ENCODE measurements around the gene SUPT3H. TPM values are rescaled to one million over a fixed set of nuclear protein-coding genes. Genes with fewer than 3 reads are reported as not detected.
"Not testable (repeated sequence)": the region's sequence is repeated elsewhere in the genome, so short reads cannot be mapped to it uniquely, and the experiment has no call there.

SUPT3H gene
- total RNA-seq, 3 donors from 2014 or later: 6.9 to 15.1 (median 13.6) TPM

GRCh38 chr6:45184040-45184439 lies 193.7 kb downstream of the SUPT3H start:
- no peak for TF ChIP-seq CTCF (IDR thresholded peaks at IDR 0.05)
- TF ChIP-seq POLR2AphosphoS5 (IDR thresholded peaks at IDR 0.05): no peak
- no peak for TF ChIP-seq POLR2A (IDR thresholded peaks at IDR 0.05)
- no peaks in the 10 kb centered on the region for H3K36me3 ChIP-seq
- H3K27ac ChIP-seq: no peak overlapping the region
- no peak overlapping the region for H3K4me3 ChIP-seq
- H3K9me3 ChIP-seq: no peaks in the 10 kb centered on the region
- intact Hi-C loops (cut with DNase I; ENCODE audit: low total_unique reads): loop anchor here (10.0 kb wide), 1 partner anchor 129 kb away; no protein-coding TSS in a partner anchor
- DNase-seq (ENCODE audit: low spot score in 2 of 2): no peak
- H3K4me1 ChIP-seq: no peaks in the 10 kb centered on the region
- H3K27me3 ChIP-seq: no peaks in the 10 kb centered on the region

DNA sequence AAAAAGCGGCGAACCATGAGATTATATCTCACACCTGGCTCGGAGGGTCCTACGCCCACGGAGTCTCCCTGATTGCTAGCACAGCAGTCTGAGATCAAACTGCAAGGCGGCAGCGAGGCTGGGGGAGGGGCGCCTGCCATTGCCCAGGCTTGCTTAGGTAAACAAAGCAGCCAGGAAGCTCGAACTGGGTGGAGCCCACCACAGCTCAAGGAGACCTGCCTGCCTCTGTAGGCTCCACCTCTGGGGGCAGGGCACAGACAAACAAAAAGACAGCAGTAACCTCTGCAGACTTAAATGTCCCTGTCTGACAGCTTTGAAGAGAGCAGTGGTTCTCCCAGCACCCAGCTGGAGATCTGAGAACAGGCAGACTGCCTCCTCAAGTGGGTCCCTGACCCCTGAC lies 201.4 kb downstream of the SUPT3H start:
- H3K9me3 ChIP-seq; H3K4me3 ChIP-seq; H3K36me3 ChIP-seq; intact Hi-C loops (cut with DNase I; ENCODE audit: low total_unique reads); H3K4me1 ChIP-seq; H3K27ac ChIP-seq; H3K27me3 ChIP-seq; DNase-seq (ENCODE audit: low spot score in 2 of 2): not testable (repeated sequence)

GRCh38 chr6:45175272-45175671 lies 202.5 kb downstream of the SUPT3H start:
- H3K4me1 ChIP-seq: no peaks in the 10 kb centered on the region
- intact Hi-C loops (cut with DNase I; ENCODE audit: low total_unique reads): no loop called here
- TF ChIP-seq CTCF (IDR thresholded peaks at IDR 0.05) (no peak), POLR2AphosphoS5 (IDR thresholded peaks at IDR 0.05) (no peak), POLR2A (IDR thresholded peaks at IDR 0.05) (no peak)
- H3K4me3 ChIP-seq: no peak overlapping the region
- H3K36me3 ChIP-seq: no peaks in the 10 kb centered on the region
- no peak overlapping the region for H3K27ac ChIP-seq
- H3K9me3 ChIP-seq: no peaks in the 10 kb centered on the region
- no peaks in the 10 kb centered on the region for H3K27me3 ChIP-seq
- no peak for DNase-seq (ENCODE audit: low spot score in 2 of 2)

DNA sequence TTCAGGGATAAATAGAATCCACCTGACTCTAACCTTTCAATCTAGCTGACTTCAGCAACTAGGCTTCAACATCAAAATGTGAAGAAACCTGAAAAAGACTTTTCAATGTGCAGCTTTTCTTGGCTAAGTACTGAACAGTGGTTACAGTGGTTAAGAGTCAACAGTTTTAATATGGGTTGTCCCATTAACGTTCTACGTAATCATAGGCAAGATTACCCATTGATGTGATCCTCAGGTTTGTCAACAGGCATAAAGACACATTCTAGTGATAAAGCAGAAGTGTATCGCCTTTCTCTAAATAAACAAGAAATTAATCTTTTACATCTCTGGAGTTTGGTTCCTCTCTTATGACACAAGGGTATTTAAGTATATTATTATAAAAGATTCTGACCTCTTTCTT lies 203.7 kb downstream of the SUPT3H start:
- Histone ChIP-seq H3K4me3 (no peak overlapping the region), H3K27ac (no peak overlapping the region), H3K36me3 (no peaks in the 10 kb centered on the region), H3K27me3 (no peaks in the 10 kb centered on the region), H3K9me3 (no peaks in the 10 kb centered on the region), H3K4me1 (no peaks in the 10 kb centered on the region)
- no peak for TF ChIP-seq POLR2A (IDR thresholded peaks at IDR 0.05)
- no peak for TF ChIP-seq CTCF (IDR thresholded peaks at IDR 0.05)
- TF ChIP-seq POLR2AphosphoS5 (IDR thresholded peaks at IDR 0.05): no peak
- no peak for DNase-seq (ENCODE audit: low spot score in 2 of 2)
- intact Hi-C loops (cut with DNase I; ENCODE audit: low total_unique reads): no loop called here

- Histone ChIP-seq H3K4me3 (no peak overlapping the region), H3K27me3 (no peaks in the 10 kb centered on the region), H3K36me3 (no peaks in the 10 kb centered on the region), H3K9me3 (no peaks in the 10 kb centered on the region), H3K27ac (no peak overlapping the region), H3K4me1 (no peaks in the 10 kb centered on the region)
- TF ChIP-seq CTCF (IDR thresholded peaks at IDR 0.05) (no peak), POLR2A (IDR thresholded peaks at IDR 0.05) (no peak), POLR2AphosphoS5 (IDR thresholded peaks at IDR 0.05) (no peak)
- DNase-seq (ENCODE audit: low spot score in 2 of 2): no peak
- intact Hi-C loops (cut with DNase I; ENCODE audit: low total_unique reads): no loop called here
Measured at GRCh38 chr6:45171380-45171779, 206.4 kb downstream of the SUPT3H start.

GRCh38 chr6:45170309-45170708 lies 207.4 kb downstream of the SUPT3H start:
- Histone ChIP-seq H3K27me3 (no peaks in the 10 kb centered on the region), H3K4me1 (no peaks in the 10 kb centered on the region), H3K36me3 (no peaks in the 10 kb centered on the region), H3K27ac (no peak overlapping the region), H3K4me3 (no peak overlapping the region), H3K9me3 (no peaks in the 10 kb centered on the region)
- DNase-seq (ENCODE audit: low spot score in 2 of 2): no peak
- intact Hi-C loops (cut with DNase I; ENCODE audit: low total_unique reads): no loop called here
- no peak for TF ChIP-seq CTCF (IDR thresholded peaks at IDR 0.05)
- TF ChIP-seq POLR2A (IDR thresholded peaks at IDR 0.05): no peak
- no peak for TF ChIP-seq POLR2AphosphoS5 (IDR thresholded peaks at IDR 0.05)

All from breast epithelium (tissue), 4 donors.